CD4-positive, alpha-beta T cell treated with Interleukin-12 subunit alpha and Interleukin-12 subunit beta, for 1 hour (primary cell): ENCODE data around the gene BLZF1.
"Not testable (repeated sequence)": the region's sequence is repeated elsewhere in the genome, so short reads cannot be mapped to it uniquely, and the experiment has no call there.

Experiments used
- DNase-seq: peaks from one replicate; pipeline ENCODE4 v3.0.0-alpha.2; 2020

The BLZF1 gene

GRCh38 chr1:169363046-169363730, 4.8 kb upstream of the BLZF1 start:
- DNase-seq: peak; percentile 22

- no peak for DNase-seq
Observed at GRCh38 chr1:169364948-169365347, 3.0 kb upstream of the BLZF1 start.

GRCh38 chr1:169367096-169367685, 804 bp upstream of the BLZF1 start:
- DNase-seq: no peak

- DNase-seq: peak; percentile 34
Observed at GRCh38 chr1:169368406-169368769, 393 bp downstream of the BLZF1 start.

- DNase-seq: peak; percentile 24
Observed at GRCh38 chr1:169371404-169371803, 3.4 kb downstream of the BLZF1 start.

GRCh38 chr1:169381162-169381561, 13.2 kb downstream of the BLZF1 start:
- DNase-seq: no peak

- no peak for DNase-seq
Observed at GRCh38 chr1:169383449-169383848, 15.5 kb downstream of the BLZF1 start.

- no peak for DNase-seq
Observed at GRCh38 chr1:169387399-169387798, 19.4 kb downstream of the BLZF1 start.

GRCh38 chr1:169390303-169390702, 22.3 kb downstream of the BLZF1 start:
- no peak for DNase-seq

GRCh38 chr1:169392406-169392805, 24.4 kb downstream of the BLZF1 start:
- DNase-seq: no peak

- no peak for DNase-seq
Observed at GRCh38 chr1:169395955-169396354, 28.0 kb downstream of the BLZF1 start.

GRCh38 chr1:169402578-169402977, 34.6 kb downstream of the BLZF1 start:
- not testable (repeated sequence) for DNase-seq

- DNase-seq: not testable (repeated sequence)
Observed at GRCh38 chr1:169408340-169408739, 40.3 kb downstream of the BLZF1 start.

- no peak for DNase-seq
Observed at GRCh38 chr1:169414952-169415351, 47.0 kb downstream of the BLZF1 start.

GRCh38 chr1:169421309-169421708, 53.3 kb downstream of the BLZF1 start:
- no peak for DNase-seq

GRCh38 chr1:169426174-169426705, 58.2 kb downstream of the BLZF1 start:
- no peak for DNase-seq

GRCh38 chr1:169427081-169427641, 59.2 kb downstream of the BLZF1 start, which contains the start of gene CCDC181:
TSS of gene CCDC181 (minus strand) at chr1:169427474. CDS start at chr1:169424927, 2,547 bp downstream.
- peak; percentile 65 for DNase-seq
